Measurements from ENCODE around the gene INPP4A.

DNA sequence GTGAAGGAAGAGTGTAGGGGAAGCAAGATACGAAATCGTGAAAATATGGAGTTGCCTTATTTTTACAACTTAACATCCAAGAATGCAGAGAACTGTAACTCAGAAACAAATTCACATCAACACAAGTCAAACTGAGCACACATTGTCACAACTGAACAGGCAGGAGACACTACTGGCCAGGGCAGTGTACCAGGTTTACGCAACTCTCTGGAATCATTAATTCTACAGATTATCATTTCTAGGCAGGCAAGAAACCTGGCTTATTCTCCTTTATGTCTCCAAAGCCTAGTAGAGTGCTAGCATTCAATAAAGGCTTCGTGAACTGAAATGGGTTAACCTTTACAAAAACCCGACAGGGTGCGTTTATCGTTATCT lies 163.1 kb downstream of the INPP4A start:
- TF ChIP-seq, protein P1, sequence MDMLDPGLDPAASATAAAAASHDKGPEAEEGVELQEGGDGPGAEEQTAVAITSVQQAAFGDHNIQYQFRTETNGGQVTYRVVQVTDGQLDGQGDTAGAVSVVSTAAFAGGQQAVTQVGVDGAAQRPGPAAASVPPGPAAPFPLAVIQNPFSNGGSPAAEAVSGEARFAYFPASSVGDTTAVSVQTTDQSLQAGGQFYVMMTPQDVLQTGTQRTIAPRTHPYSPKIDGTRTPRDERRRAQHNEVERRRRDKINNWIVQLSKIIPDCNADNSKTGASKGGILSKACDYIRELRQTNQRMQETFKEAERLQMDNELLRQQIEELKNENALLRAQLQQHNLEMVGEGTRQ (IDR thresholded peaks at IDR 0.05; ENCODE audit: borderline replicate concordance, low read depth, low read length): no peak
- no peak for TF ChIP-seq JUND (IDR thresholded peaks at IDR 0.05)
- TF ChIP-seq, protein P2, sequence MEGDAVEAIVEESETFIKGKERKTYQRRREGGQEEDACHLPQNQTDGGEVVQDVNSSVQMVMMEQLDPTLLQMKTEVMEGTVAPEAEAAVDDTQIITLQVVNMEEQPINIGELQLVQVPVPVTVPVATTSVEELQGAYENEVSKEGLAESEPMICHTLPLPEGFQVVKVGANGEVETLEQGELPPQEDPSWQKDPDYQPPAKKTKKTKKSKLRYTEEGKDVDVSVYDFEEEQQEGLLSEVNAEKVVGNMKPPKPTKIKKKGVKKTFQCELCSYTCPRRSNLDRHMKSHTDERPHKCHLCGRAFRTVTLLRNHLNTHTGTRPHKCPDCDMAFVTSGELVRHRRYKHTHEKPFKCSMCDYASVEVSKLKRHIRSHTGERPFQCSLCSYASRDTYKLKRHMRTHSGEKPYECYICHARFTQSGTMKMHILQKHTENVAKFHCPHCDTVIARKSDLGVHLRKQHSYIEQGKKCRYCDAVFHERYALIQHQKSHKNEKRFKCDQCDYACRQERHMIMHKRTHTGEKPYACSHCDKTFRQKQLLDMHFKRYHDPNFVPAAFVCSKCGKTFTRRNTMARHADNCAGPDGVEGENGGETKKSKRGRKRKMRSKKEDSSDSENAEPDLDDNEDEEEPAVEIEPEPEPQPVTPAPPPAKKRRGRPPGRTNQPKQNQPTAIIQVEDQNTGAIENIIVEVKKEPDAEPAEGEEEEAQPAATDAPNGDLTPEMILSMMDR (IDR thresholded peaks at IDR 0.05): no peak
- no peak for TF ChIP-seq EZH2phosphoT487 (IDR thresholded peaks at IDR 0.05; ENCODE audit: borderline replicate concordance, low read depth)
- TF ChIP-seq EP300 (IDR thresholded peaks at IDR 0.05; ENCODE audit: borderline replicate concordance in 1 of 2, low read depth in 1 of 2, low read length in 1 of 2): no peak
- TF ChIP-seq, protein P3, sequence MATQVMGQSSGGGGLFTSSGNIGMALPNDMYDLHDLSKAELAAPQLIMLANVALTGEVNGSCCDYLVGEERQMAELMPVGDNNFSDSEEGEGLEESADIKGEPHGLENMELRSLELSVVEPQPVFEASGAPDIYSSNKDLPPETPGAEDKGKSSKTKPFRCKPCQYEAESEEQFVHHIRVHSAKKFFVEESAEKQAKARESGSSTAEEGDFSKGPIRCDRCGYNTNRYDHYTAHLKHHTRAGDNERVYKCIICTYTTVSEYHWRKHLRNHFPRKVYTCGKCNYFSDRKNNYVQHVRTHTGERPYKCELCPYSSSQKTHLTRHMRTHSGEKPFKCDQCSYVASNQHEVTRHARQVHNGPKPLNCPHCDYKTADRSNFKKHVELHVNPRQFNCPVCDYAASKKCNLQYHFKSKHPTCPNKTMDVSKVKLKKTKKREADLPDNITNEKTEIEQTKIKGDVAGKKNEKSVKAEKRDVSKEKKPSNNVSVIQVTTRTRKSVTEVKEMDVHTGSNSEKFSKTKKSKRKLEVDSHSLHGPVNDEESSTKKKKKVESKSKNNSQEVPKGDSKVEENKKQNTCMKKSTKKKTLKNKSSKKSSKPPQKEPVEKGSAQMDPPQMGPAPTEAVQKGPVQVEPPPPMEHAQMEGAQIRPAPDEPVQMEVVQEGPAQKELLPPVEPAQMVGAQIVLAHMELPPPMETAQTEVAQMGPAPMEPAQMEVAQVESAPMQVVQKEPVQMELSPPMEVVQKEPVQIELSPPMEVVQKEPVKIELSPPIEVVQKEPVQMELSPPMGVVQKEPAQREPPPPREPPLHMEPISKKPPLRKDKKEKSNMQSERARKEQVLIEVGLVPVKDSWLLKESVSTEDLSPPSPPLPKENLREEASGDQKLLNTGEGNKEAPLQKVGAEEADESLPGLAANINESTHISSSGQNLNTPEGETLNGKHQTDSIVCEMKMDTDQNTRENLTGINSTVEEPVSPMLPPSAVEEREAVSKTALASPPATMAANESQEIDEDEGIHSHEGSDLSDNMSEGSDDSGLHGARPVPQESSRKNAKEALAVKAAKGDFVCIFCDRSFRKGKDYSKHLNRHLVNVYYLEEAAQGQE (IDR thresholded peaks at IDR 0.05; ENCODE audit: low read depth, low read length): no peak
- no peak for TF ChIP-seq RAD21 (IDR thresholded peaks at IDR 0.05; ENCODE audit: low read length)
- TF ChIP-seq CHD2 (IDR thresholded peaks at IDR 0.05; ENCODE audit: low read length, partially characterized antibody): no peak
- no peak for TF ChIP-seq RFX5 (IDR thresholded peaks at IDR 0.05; ENCODE audit: low read length)
- no peak for TF ChIP-seq MXI1 (IDR thresholded peaks at IDR 0.05; ENCODE audit: low read depth, low read length)
- no peak for TF ChIP-seq GABPA (IDR thresholded peaks at IDR 0.05; ENCODE audit: low read depth)
- TF ChIP-seq POLR2AphosphoS5 (IDR thresholded peaks at IDR 0.05; ENCODE audit: low read depth, low read length): no peak
- TF ChIP-seq, protein P4, sequence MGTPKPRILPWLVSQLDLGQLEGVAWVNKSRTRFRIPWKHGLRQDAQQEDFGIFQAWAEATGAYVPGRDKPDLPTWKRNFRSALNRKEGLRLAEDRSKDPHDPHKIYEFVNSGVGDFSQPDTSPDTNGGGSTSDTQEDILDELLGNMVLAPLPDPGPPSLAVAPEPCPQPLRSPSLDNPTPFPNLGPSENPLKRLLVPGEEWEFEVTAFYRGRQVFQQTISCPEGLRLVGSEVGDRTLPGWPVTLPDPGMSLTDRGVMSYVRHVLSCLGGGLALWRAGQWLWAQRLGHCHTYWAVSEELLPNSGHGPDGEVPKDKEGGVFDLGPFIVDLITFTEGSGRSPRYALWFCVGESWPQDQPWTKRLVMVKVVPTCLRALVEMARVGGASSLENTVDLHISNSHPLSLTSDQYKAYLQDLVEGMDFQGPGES (IDR thresholded peaks at IDR 0.05; ENCODE audit: low read depth, low read length): no peak

All from SK-N-SH (cell line).